GM18526 (cell line): ENCODE data around the gene PRADC1.

Experiments used
- POLR2A ChIP-seq: IDR thresholded peaks from 3 replicates; pipeline ENCODE4 v1.6.1; 2011; ENCODE audit not compliant: insufficient read length; ENCODE audit errors: extremely low read depth

The PRADC1 gene

DNA sequence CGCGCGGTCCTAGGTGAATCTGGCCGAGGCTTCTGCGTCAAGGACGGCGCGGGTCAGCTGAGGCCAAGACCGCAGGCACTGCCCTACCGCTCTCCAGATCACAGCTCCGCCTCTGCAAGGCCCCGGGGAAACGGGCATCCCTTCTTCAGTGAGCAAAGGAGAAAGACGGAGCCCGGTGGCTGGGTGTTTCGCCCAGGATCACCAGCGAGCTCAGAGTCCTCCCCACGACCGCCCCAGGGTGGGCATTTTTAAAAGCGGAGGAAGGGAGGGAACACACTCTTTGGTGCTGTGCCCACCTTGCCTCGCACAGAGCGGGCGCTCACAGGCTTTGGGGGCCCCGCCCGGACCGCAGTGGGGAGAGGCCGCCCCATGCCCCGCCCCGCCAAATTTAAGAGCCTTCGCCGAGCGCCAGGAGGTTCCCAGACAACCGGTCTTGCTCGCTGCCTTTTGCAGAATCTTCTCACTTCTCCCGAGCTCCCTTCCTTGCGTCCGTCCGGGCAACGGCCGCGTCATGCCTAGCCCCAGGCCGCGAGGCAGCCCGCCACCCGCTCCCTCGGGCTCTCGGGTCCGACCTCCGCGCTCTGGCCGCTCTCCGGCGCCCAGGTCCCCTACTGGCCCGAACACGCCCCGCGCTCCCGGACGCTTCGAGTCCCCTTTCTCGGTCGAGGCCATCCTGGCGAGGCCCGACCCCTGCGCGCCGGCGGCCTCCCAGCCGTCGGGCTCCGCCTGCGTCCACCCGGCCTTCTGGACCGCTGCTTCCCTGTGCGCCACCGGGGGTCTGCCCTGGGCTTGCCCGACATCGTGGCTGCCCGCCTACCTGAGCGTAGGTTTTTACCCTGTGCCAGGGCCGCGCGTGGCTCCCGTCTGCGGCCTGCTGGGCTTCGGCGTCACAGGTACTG, 30.6 kb downstream of the PRADC1 start, which contains the start of gene NOTO:
Gene NOTO (plus strand): TSS at position 419 of the 899 bp plus-strand sequence. CDS start 93 bp downstream, at position 512.
- no peak for TF ChIP-seq POLR2A

- no peak for TF ChIP-seq POLR2A
Measured at GRCh38 chr2:73197579-73197978, 35.5 kb downstream of the PRADC1 start.

DNA sequence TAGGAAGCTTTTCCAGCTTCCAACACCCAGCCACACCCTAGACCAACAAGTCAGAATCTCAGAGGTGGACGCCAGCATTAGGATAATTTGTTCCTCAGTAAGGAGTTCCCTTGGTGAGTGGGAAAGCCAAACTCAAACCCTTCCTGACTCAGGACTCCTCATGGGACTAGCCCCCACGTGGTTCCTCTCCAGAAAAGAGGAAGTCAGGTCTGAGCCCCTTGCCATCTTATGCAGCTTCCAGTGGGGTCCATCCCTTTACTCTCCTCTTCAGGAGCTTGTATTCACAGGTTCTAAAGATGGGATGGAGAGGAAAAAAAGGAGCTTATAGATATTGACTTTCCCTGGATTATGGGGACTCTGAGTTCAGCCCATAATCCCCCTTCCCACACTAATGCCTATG, 45.5 kb downstream of the PRADC1 start:
- TF ChIP-seq POLR2A: no peak

GRCh38 chr2:73185965-73186364, 47.1 kb downstream of the PRADC1 start:
- no peak for TF ChIP-seq POLR2A
